GM21447 (cell line): ENCODE results near the gene GORASP2.
"Not testable (repeated sequence)": the region's sequence is repeated elsewhere in the genome, so short reads cannot be mapped to it uniquely, and the experiment has no call there.

Source experiments
- ATAC-seq: cut with Tn5 transposase; IDR thresholded peaks from one replicate; pipeline ENCODE4 v1.9.1; 2021; ENCODE audit not compliant: unreplicated experiment

GORASP2 gene

DNA sequence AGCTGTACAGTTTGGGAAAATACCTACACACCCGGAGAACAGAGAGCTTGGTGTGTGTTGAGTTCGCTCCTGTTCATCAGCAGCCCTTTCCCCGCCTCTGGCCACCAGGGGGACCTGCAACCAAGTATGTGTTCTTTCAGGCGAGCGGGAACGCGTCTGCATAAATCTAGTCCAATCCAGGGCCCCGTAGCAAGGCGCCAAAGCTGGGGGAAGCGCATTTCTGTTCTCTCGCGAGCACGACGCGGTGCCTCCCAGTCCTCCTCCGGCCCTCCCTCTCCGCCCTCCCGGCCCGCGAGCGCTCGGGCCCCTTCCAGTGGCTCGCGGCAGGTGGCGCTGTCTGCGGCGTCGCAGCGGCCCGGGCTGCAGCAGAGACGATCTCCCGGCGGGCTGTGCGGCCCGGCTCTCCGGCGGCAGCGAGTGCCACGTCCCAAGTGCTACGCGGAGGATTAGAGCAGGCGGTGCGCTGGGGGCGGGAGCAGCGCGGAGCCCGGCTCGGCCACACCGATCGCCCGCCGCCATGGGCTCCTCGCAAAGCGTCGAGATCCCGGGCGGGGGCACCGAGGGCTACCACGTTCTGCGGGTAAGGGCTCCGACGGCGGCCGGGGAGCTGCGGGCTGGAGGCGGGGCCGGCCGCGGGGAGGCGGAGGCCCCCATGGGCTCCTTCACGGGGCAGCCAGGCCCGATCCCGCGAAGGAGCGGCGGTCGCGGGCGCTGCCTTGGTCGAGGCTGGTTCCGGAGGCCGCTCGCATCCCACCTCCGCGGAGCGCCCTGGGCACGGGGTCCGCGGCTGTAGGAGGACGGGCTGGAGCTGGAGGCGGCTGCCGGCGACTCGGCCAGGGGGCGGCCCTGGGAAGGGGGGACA, at the start of gene GORASP2:
GORASP2 (plus strand) TSS at position 430 of the 862 bp plus-strand sequence; CDS start at position 518, 88 bp downstream.
- peak; percentile 90 for ATAC-seq

- no peak for ATAC-seq
Measured at GRCh38 chr2:170881840-170882239, 47.2 kb upstream of the GORASP2 start.

- no peak for ATAC-seq
Measured at GRCh38 chr2:170882758-170883157, 46.3 kb upstream of the GORASP2 start.

- no peak for ATAC-seq
Measured at GRCh38 chr2:170883683-170884082, 45.4 kb upstream of the GORASP2 start.

- ATAC-seq: no peak
Measured at GRCh38 chr2:170885130-170885791, 43.8 kb upstream of the GORASP2 start.

GRCh38 chr2:170886386-170886785, 42.7 kb upstream of the GORASP2 start:
- no peak for ATAC-seq

- no peak for ATAC-seq
Measured at GRCh38 chr2:170887496-170887895, 41.6 kb upstream of the GORASP2 start.

DNA sequence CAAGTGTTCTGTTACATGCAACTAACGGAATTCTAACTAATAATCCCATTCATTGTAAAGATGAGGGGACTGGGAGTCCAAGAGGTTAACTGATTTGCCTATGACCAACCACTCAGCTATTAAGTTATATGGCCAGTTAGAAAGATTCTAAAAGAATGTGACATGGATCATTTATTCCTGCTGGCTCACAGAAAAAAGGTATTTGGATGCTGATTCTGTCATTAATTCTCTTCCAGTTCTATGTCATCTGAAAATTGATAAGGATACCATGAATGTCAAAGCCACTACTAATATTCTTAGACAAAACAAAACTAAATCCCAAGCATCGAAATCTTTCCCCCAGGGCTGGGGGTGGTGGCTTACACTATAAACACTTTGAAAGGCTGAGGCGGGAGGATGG, 41.2 kb upstream of the GORASP2 start:
- ATAC-seq: no peak

DNA sequence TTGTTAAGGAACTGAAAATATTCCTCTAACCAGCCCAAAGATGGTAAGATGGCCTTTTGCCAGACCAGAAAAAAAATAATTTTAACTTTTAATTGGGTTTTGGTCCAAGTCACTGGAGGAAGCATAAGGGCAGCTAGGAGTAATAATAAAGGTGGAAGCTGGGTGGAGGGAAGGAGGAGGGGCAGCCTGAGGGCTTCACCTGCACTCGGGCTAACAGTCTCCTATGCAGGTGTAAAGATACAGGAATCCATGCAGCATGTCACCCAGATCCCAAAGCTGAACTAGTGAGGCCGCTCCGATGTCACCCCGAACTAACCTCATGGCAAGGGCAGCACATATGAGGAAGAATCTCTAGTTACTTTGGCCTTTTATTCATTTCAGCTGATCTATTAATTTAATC, 37.2 kb upstream of the GORASP2 start:
- ATAC-seq: no peak

DNA sequence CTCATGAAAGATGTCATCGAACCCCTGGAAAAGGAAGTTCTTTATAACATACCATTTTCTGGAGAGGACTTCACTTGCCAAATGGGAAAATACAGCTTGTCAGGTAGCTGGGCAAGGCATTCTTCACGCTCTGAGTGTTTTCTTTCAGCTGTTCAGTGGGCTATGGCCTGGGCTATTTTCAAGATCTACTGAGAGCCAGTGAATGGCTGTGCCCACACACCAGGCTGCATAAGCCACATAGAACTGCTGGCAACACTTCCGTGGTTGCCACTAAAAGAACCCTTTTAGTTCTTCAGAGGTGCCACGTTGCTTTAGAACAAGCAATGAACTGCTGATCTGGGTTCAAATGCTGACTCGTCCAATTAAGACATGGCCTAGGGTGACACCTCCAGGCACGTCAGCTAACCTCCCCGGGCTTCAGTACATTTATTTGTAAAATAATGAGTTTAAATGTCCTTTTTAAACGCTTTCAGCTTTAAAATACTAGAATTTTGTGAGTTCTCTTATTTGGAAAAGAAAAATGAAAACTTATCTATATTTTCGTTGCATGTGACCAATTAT, 36.6 kb upstream of the GORASP2 start:
- ATAC-seq: no peak

GRCh38 chr2:170895023-170895757, 33.9 kb upstream of the GORASP2 start:
- no peak for ATAC-seq

- ATAC-seq: no peak
Measured at GRCh38 chr2:170896622-170897021, 32.4 kb upstream of the GORASP2 start.

DNA sequence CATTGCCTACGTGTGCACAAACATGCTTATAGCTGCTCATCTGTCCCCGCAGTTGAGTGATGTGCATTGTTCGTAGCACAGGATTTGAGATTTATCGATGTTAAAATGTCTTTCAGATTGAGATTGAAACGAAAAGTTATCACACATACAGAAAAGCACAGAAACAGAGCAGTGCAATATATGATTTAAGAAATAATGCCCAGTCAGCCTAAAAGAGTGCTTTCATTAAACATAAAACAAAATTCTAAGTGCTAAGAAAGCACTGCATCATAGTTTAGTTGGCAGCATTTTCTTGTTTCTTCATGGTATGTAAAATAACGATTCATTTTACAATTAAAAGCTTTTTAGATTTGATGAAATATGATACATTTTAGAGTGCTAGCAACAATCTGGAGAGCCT, 31.9 kb upstream of the GORASP2 start:
- no peak for ATAC-seq

DNA sequence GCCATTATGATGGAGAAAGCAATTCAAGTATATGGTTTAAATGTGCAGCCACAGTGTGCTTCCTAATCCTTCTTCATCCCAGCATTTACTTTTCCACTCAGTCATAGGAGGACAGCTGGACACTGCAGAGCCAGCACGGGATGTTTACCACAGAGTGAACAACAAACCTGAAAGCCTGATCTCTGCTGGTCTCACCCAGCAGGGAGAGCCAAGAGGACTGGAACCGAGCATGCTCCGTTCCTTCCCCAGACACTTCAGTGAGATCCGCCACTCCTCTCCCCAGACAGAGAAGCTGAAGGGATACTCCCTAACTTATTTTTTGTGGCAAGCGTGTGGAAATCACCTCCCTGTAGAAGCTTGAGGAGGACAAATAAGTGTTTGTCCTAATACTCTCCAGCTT, 23.2 kb upstream of the GORASP2 start:
- ATAC-seq: no peak

- ATAC-seq: no peak
Measured at GRCh38 chr2:170911314-170911889, 17.7 kb upstream of the GORASP2 start.

GRCh38 chr2:170914994-170915666, 13.9 kb upstream of the GORASP2 start:
- not testable (repeated sequence) for ATAC-seq

GRCh38 chr2:170917219-170917913, 11.7 kb upstream of the GORASP2 start:
- ATAC-seq: no peak

- no peak for ATAC-seq
Measured at GRCh38 chr2:170917957-170918356, 11.1 kb upstream of the GORASP2 start.

- not testable (repeated sequence) for ATAC-seq
Measured at GRCh38 chr2:170921873-170922272, 7.2 kb upstream of the GORASP2 start.
